Measurements from ENCODE around the gene MPP3.

- no peak for TF ChIP-seq ZNF571 (tag by site-specific recombination; IDR thresholded peaks at IDR 0.05)
- no peak for TF ChIP-seq KLF10 (tag by site-specific recombination; IDR thresholded peaks at IDR 0.05)
- TF ChIP-seq CTCF (tag by site-specific recombination; IDR thresholded peaks at IDR 0.05), result no peak
- no peak for TF ChIP-seq GLIS2 (tag by site-specific recombination; IDR thresholded peaks at IDR 0.05)
These were observed 7.4 kb downstream of the MPP3 start for GRCh38 chr17:43825567-43825966.
